Measurements from ENCODE around the gene KIF2C. TPM values are rescaled to one million over a fixed set of nuclear protein-coding genes. Genes with fewer than 3 reads are reported as not detected.

The KIF2C gene
- polyA plus RNA-seq, 2 of the 4 experiments (the other 2 are of a cell fraction): 26.9 to 40.5 TPM

- TF ChIP-seq POLR2A (IDR thresholded peaks at IDR 0.05; ENCODE audit: low read length): no peak
- no peak for TF ChIP-seq HEYL (CRISPR knock-in tag; IDR thresholded peaks at IDR 0.05)
- no peak for TF ChIP-seq CHD4 (IDR thresholded peaks at IDR 0.05; ENCODE audit: borderline replicate concordance)
- no peak for TF ChIP-seq CHD2 (IDR thresholded peaks at IDR 0.05; ENCODE audit: low read length, partially characterized antibody)
- TF ChIP-seq JUN (IDR thresholded peaks at IDR 0.05): no peak
- TF ChIP-seq CEBPB (IDR thresholded peaks at IDR 0.05): no peak
- no peak for TF ChIP-seq CBX2 (IDR thresholded peaks at IDR 0.05; ENCODE audit: borderline replicate concordance, low read depth)
- no peak for TF ChIP-seq ZNF302 (CRISPR knock-in tag; IDR thresholded peaks at IDR 0.05)
- no peak for TF ChIP-seq HES2 (IDR thresholded peaks at IDR 0.05)
- no peak for TF ChIP-seq KDM5A (IDR thresholded peaks at IDR 0.05)
- no peak for TF ChIP-seq TP53 (CRISPR knock-in tag; IDR thresholded peaks at IDR 0.05)
- TF ChIP-seq RAD21 (conservative IDR thresholded peaks at IDR 0.05 in 1 of 2, IDR thresholded peaks at IDR 0.05 in 1 of 2): no peak
- no peak for TF ChIP-seq PBX3 (IDR thresholded peaks at IDR 0.05)
- TF ChIP-seq, protein P1, sequence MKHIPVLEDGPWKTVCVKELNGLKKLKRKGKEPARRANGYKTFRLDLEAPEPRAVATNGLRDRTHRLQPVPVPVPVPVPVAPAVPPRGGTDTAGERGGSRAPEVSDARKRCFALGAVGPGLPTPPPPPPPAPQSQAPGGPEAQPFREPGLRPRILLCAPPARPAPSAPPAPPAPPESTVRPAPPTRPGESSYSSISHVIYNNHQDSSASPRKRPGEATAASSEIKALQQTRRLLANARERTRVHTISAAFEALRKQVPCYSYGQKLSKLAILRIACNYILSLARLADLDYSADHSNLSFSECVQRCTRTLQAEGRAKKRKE (CRISPR knock-in tag; IDR thresholded peaks at IDR 0.05; ENCODE audit: low read depth): no peak
- no peak for TF ChIP-seq EHMT2 (IDR thresholded peaks at IDR 0.05; ENCODE audit: low read depth)
- no peak for TF ChIP-seq EHF (CRISPR knock-in tag; IDR thresholded peaks at IDR 0.05)
- TF ChIP-seq CBX8 (IDR thresholded peaks at IDR 0.05): no peak
- no peak for TF ChIP-seq HOXA7 (CRISPR knock-in tag; IDR thresholded peaks at IDR 0.05)
- TF ChIP-seq ZFP36 (IDR thresholded peaks at IDR 0.05; ENCODE audit: borderline replicate concordance, partially characterized antibody): no peak
- DNase-seq (ENCODE audit: low read depth in 1 of 2, low spot score in 1 of 2) (no peak), ATAC-seq (no peak), FAIRE-seq (no peak)
- Histone ChIP-seq H3K4me3 (no peak overlapping the region), H3K4me1 (peaks cover 14% of the 10 kb centered on the region), H3K9me3 (no peaks in the 10 kb centered on the region), H3K27ac (no peak overlapping the region), H3K4me2 (no peak overlapping the region)
- ChIA-PET POLR2A (interaction anchor here (5.0 kb wide), 1 partner anchor 12 kb away, joined by 137 read pairs; no protein-coding TSS in a partner anchor), CTCF (interaction anchor here (0.5 to 1.3 kb wide), 2 partner anchors 15 to 19 kb away, joined by 3 read pairs; no protein-coding TSS in a partner anchor)
- WGBS (ENCODE audit: missing lambda C conversion rate): 87% methylated on average over 1 of the region's 1 CpG
Observed at GRCh38 chr1:44733365-44733764, 6.3 kb upstream of the KIF2C start.

DNA sequence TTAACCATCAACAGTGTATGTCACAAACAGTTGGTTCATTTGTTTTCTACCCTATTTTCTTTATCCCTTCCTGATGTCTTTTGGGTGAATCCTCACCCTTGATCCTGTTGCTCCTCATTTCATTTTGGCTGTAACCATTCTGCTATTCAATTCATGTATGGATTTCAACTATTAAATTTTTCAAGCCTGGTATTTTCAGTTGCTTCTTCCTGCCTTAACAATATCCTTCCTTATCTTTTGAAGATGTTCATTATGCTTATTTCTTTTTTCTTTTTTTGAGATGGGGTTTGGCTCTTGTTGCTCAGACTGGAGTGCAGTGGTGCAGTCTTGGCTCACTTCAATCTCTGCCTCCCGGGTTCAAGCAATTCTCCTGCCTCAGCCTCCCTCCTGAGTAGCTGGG is 5.9 kb upstream of the KIF2C start:
- ChIA-PET CTCF (interaction anchor here (0.5 to 1.3 kb wide), 2 partner anchors 15 to 18 kb away, joined by 3 read pairs; no protein-coding TSS in a partner anchor), POLR2A (interaction anchor here (5.0 kb wide), 1 partner anchor 12 kb away, joined by 137 read pairs; no protein-coding TSS in a partner anchor)
- Histone ChIP-seq H3K4me1 (peaks cover 14% of the 10 kb centered on the region), H3K9me3 (no peaks in the 10 kb centered on the region), H3K4me3 (no peak overlapping the region), H3K4me2 (no peak overlapping the region), H3K27ac (no peak overlapping the region)
- 81% methylated on average over 1 of the region's 1 CpG for WGBS (ENCODE audit: missing lambda C conversion rate)
- ATAC-seq (no peak), DNase-seq (ENCODE audit: low read depth in 1 of 2, low spot score in 1 of 2) (no peak), FAIRE-seq (no peak)
- TF ChIP-seq USF2 (IDR thresholded peaks at IDR 0.05) (no peak), CBX8 (IDR thresholded peaks at IDR 0.05) (no peak), SREBF2 (IDR thresholded peaks at IDR 0.05) (no peak), RARB (CRISPR knock-in tag; IDR thresholded peaks at IDR 0.05) (no peak), NPAS2 (CRISPR knock-in tag; IDR thresholded peaks at IDR 0.05; ENCODE audit: borderline replicate concordance) (no peak), FOSL2 (IDR thresholded peaks at IDR 0.05) (no peak), FOSL2 (CRISPR knock-in tag; IDR thresholded peaks at IDR 0.05) (no peak), PBX3 (IDR thresholded peaks at IDR 0.05) (no peak), ZSCAN20 (CRISPR knock-in tag; IDR thresholded peaks at IDR 0.05) (no peak), HOXB13 (CRISPR knock-in tag; IDR thresholded peaks at IDR 0.05; ENCODE audit: low read depth) (no peak), CHD4 (IDR thresholded peaks at IDR 0.05; ENCODE audit: borderline replicate concordance) (no peak), RAD21 (conservative IDR thresholded peaks at IDR 0.05 in 1 of 2, IDR thresholded peaks at IDR 0.05 in 1 of 2) (no peak), POLR2AphosphoS2 (conservative IDR thresholded peaks at IDR 0.05; ENCODE audit: low read length) (no peak)
- TF ChIP-seq, protein P2, sequence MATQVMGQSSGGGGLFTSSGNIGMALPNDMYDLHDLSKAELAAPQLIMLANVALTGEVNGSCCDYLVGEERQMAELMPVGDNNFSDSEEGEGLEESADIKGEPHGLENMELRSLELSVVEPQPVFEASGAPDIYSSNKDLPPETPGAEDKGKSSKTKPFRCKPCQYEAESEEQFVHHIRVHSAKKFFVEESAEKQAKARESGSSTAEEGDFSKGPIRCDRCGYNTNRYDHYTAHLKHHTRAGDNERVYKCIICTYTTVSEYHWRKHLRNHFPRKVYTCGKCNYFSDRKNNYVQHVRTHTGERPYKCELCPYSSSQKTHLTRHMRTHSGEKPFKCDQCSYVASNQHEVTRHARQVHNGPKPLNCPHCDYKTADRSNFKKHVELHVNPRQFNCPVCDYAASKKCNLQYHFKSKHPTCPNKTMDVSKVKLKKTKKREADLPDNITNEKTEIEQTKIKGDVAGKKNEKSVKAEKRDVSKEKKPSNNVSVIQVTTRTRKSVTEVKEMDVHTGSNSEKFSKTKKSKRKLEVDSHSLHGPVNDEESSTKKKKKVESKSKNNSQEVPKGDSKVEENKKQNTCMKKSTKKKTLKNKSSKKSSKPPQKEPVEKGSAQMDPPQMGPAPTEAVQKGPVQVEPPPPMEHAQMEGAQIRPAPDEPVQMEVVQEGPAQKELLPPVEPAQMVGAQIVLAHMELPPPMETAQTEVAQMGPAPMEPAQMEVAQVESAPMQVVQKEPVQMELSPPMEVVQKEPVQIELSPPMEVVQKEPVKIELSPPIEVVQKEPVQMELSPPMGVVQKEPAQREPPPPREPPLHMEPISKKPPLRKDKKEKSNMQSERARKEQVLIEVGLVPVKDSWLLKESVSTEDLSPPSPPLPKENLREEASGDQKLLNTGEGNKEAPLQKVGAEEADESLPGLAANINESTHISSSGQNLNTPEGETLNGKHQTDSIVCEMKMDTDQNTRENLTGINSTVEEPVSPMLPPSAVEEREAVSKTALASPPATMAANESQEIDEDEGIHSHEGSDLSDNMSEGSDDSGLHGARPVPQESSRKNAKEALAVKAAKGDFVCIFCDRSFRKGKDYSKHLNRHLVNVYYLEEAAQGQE (IDR thresholded peaks at IDR 0.05): no peak
